Uterus (tissue), 4 donors: ENCODE results near the gene PLCL2. TPM values are rescaled to one million over a fixed set of nuclear protein-coding genes. Genes with fewer than 3 reads are reported as not detected.

Source experiments
- DNase-seq, 2 donors: peaks; one replicate each; pipeline ENCODE4 v3.0.0-alpha.2; 2019 to 2020
- H3K27ac ChIP-seq, 2 donors: fragments of 200-600 bp; sonication (generic); 1 replicate in 1 of 2; 2 replicates in 1 of 2; pipeline ENCODE4 v1.5.1; 2016 to 2018
- H3K27me3 ChIP-seq, 2 donors: fragments of 200-600 bp; sonication (generic); one replicate each; pipeline ENCODE4 v1.5.1; 2018 to 2019; ENCODE audit warnings: control low read depth in 1 of 2
- H3K36me3 ChIP-seq, 2 donors: fragments of 200-600 bp; sonication (generic); one replicate each; pipeline ENCODE4 v1.5.1; 2019; ENCODE audit warnings: control low read depth in 1 of 2
- H3K4me1 ChIP-seq, 2 donors: fragments of 200-600 bp; sonication (generic); one replicate each; pipeline ENCODE4 v1.5.1; 2018 to 2019; ENCODE audit warnings: control low read depth in 1 of 2
- H3K4me3 ChIP-seq, 2 donors: fragments of 200-600 bp; sonication (generic); 1 replicate in 1 of 2; 2 replicates in 1 of 2; pipeline ENCODE4 v1.5.1; 2018 to 2019; ENCODE audit warnings: mild to moderate bottlenecking in 1 of 2
- H3K9me3 ChIP-seq, 2 donors: fragments of 200-600 bp; sonication (generic); one replicate each; pipeline ENCODE4 v1.5.1; 2019; ENCODE audit warnings: control low read depth in 1 of 2
- POLR2A ChIP-seq, 2 donors: fragments of 450-650 bp; IDR thresholded peaks; one replicate each; pipeline ENCODE4 v1.6.1; 2016; ENCODE audit warnings: antibody characterized with exemption in 2 of 2, mild to moderate bottlenecking in 1 of 2, moderate library complexity in 1 of 2
- intact Hi-C: fragments of 100-400 bp; cut with DNase I; formaldehyde crosslinking; loops from one replicate; pipeline ENCODE4 v1.15.1; 2023; ENCODE audit warnings: low total_unique reads
- total RNA-seq, 4 donors: library from RNA; depleted of rRNA in 3 of 4; stranded (reverse); fragments of >200 nt in 3 of 4; gene quantifications; one replicate each; pipeline versions ENCODE4 v1.1.0 to v1.2.4, GENCODE V29; 2014 to 2023
- TF ChIP-seq, protein P1 (sequence below), 4 experiments: fragments of 200-600 bp in 2 of 4; fragments of 450-650 bp in 2 of 4; sonication (generic) in 2 of 4; IDR thresholded peaks; one replicate each; pipeline ENCODE4 v1.5.1; 2016 to 2019; ENCODE audit warnings: antibody characterized with exemption in 4 of 4, mild to moderate bottlenecking in 2 of 4, moderate library complexity in 1 of 4
- donor health status: DM: yes; HTN: yes; CAD: no.

The PLCL2 gene
- total RNA-seq, 4 donors from 2014 or later = 9.7 to 63.0 (median 19.5) TPM

DNA sequence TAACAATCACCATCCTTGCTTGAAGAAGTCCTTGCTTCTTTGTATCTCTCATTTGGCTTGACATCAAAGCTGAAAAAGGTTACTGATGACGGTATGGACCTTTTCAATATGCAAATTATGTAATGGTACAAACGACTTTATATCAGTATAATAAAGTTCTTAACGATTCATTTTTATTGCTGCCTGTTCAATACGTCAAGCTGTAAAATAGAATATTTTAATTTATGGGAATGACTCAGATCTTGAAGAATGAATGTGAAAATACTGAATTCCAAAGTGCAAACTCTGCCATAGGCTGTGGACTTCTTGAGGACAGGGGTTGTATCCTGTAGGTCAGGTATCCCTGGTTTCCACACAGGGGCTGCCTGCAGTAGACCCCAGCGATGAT lies 156.2 kb downstream of the PLCL2 start:
- no peaks in the 10 kb centered on the region for H3K4me1 ChIP-seq
- H3K27me3 ChIP-seq = no peaks in the 10 kb centered on the region
- intact Hi-C loops = no loop called here
- no peak for DNase-seq
- H3K4me3 ChIP-seq = no peak overlapping the region
- H3K36me3 ChIP-seq = no peaks in the 10 kb centered on the region
- no peaks in the 10 kb centered on the region for H3K9me3 ChIP-seq
- no peak overlapping the region for H3K27ac ChIP-seq
- TF ChIP-seq, protein P1, sequence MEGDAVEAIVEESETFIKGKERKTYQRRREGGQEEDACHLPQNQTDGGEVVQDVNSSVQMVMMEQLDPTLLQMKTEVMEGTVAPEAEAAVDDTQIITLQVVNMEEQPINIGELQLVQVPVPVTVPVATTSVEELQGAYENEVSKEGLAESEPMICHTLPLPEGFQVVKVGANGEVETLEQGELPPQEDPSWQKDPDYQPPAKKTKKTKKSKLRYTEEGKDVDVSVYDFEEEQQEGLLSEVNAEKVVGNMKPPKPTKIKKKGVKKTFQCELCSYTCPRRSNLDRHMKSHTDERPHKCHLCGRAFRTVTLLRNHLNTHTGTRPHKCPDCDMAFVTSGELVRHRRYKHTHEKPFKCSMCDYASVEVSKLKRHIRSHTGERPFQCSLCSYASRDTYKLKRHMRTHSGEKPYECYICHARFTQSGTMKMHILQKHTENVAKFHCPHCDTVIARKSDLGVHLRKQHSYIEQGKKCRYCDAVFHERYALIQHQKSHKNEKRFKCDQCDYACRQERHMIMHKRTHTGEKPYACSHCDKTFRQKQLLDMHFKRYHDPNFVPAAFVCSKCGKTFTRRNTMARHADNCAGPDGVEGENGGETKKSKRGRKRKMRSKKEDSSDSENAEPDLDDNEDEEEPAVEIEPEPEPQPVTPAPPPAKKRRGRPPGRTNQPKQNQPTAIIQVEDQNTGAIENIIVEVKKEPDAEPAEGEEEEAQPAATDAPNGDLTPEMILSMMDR (IDR thresholded peaks at IDR 0.05) = no peak
- TF ChIP-seq POLR2A (IDR thresholded peaks at IDR 0.05) = no peak

DNA sequence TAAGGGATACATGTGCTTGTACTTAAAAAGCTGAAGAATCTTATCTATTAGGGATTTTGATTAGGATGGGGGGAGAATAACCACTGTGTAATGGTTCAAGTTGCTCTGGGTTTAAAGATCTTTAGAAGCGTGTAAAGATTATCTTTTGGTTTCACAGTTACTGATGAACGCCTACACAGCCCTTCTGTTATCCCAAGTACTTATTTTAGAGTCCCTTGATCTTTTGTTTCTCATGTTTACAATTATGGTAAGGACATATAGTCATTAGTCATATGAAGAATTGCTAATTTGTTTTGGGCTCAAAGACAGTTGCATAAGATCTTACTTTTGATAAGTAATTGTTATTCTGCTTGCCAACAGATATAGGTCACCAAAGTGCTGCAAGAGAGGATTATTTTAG lies 160.1 kb downstream of the PLCL2 start:
- Histone ChIP-seq H3K27ac (no peak overlapping the region), H3K36me3 (no peaks in the 10 kb centered on the region), H3K4me3 (no peak overlapping the region), H3K9me3 (no peaks in the 10 kb centered on the region), H3K27me3 (no peaks in the 10 kb centered on the region), H3K4me1 (no peaks in the 10 kb centered on the region)
- TF ChIP-seq, protein P1 (IDR thresholded peaks at IDR 0.05) = no peak
- TF ChIP-seq POLR2A (IDR thresholded peaks at IDR 0.05) = no peak
- intact Hi-C loops = no loop called here
- no peak for DNase-seq

DNA sequence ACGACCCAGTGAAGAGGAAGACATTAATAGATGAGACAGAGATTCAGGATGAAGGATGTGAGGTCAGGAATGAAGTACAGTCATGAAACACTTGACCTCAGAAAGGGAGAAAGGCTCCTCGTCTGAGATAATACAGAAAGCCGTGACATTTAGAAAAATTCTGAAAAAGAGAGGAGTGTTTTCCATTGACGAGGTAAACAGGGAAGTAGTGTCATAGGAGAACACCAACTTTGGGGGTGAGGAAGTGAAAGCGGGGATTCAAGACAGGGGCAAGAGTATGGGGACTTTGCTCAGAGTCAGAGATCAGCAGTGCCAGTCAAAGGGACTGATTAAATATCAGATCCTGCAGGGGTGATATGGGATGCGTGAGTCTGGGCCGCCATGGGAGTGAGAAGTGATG lies 160.9 kb downstream of the PLCL2 start:
- intact Hi-C loops = no loop called here
- Histone ChIP-seq H3K36me3 (no peaks in the 10 kb centered on the region), H3K27ac (no peak overlapping the region), H3K9me3 (no peaks in the 10 kb centered on the region), H3K4me3 (no peak overlapping the region), H3K27me3 (no peaks in the 10 kb centered on the region), H3K4me1 (no peaks in the 10 kb centered on the region)
- no peak for DNase-seq
- TF ChIP-seq, protein P1 (IDR thresholded peaks at IDR 0.05) = no peak
- no peak for TF ChIP-seq POLR2A (IDR thresholded peaks at IDR 0.05)

DNA sequence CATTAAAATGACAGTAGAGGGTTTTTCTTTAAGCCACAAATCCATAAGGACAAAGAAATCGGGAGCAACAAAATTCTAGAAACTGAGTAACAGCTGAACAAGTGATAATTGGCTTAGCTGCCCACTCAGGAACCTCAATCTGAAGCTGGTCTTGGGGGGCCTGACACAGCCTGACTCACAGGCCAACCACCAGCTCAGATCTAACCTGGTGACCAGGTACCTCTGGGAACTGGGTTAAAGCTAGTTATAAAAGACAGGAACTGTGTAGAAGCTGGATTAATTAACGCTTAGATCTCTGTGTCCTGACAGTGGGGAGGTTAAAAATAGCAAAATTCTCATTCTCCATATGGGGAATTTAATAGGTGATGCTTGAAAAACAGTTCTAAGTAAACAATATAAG lies 161.9 kb downstream of the PLCL2 start:
- no peaks in the 10 kb centered on the region for H3K4me1 ChIP-seq
- DNase-seq = no peak
- no peaks in the 10 kb centered on the region for H3K9me3 ChIP-seq
- intact Hi-C loops = no loop called here
- no peaks in the 10 kb centered on the region for H3K36me3 ChIP-seq
- H3K27ac ChIP-seq = no peak overlapping the region
- no peak overlapping the region for H3K4me3 ChIP-seq
- TF ChIP-seq, protein P1 (IDR thresholded peaks at IDR 0.05) = no peak
- TF ChIP-seq POLR2A (IDR thresholded peaks at IDR 0.05) = no peak
- H3K27me3 ChIP-seq = no peaks in the 10 kb centered on the region

DNA sequence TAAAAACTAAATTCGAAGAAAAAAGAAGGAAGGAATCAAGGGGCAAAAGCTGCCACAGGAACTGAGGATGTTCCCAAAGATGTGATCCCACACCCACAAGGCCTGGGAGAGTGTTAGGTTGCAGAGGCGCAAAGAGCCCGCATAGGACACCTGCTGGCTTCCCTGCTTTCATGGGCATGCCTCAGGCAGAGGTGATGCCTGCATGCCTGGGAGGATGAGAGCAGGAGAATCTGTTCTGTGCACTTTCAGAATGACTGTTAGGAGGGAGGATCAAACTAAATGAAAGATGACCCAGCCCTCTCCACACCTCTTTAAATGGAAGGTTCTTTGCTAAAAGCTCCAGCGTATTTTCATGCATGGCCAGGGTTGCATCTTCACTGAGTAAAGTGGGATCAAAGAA lies 162.4 kb downstream of the PLCL2 start:
- intact Hi-C loops = no loop called here
- H3K4me3 ChIP-seq = no peak overlapping the region
- H3K27ac ChIP-seq = no peak overlapping the region
- no peaks in the 10 kb centered on the region for H3K36me3 ChIP-seq
- H3K4me1 ChIP-seq = no peaks in the 10 kb centered on the region
- DNase-seq = no peak
- H3K27me3 ChIP-seq = no peaks in the 10 kb centered on the region
- H3K9me3 ChIP-seq = no peaks in the 10 kb centered on the region
- no peak for TF ChIP-seq POLR2A (IDR thresholded peaks at IDR 0.05)
- TF ChIP-seq, protein P1 (IDR thresholded peaks at IDR 0.05) = no peak
